ENCODE measurements around the gene TRPM3. TPM values are rescaled to one million over a fixed set of nuclear protein-coding genes. Genes with fewer than 3 reads are reported as not detected.

The TRPM3 gene
- total and polyA plus RNA-seq, 2 donors (not counting 1 experiment from before 2014, with no cell fraction given): not detected

DNA sequence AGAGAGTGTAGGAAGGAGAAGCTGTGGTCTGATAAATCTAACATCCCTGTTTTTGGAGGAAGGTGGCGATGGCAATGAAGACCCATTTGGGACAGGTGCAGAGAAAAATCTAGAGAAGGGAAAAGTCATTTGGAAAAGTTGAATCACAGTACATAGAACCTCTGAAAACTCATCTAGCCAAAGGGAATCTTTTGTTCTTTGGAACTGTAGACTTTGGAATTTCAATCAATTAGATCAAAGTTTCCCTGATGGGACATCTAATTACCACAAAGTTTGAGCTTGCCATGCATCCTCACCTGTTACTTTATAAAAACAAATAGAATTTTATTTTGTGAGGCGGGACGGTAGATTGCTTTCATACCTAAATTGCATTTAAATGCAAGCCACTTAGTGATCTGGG is 294.9 kb downstream of the TRPM3 start:
- Mint-ChIP-seq H3K27me3 (no peaks in the 10 kb centered on the region), H3K9me3 (ENCODE audit: insufficient read depth) (no peaks in the 10 kb centered on the region), H3K27ac (no peak overlapping the region), H3K4me3 (no peak overlapping the region), H3K4me1 (no peaks in the 10 kb centered on the region)
- Histone ChIP-seq H3K27ac (ENCODE audit: low read length in 2 of 2) (no peak overlapping the region), H3K27me3 (replicated peaks in 1 of 4; ENCODE audit: control extremely low read depth in 1 of 4, control insufficient read depth in 3 of 4, insufficient read depth in 4 of 4, low read length in 3 of 4) (no peaks in the 10 kb centered on the region), H3K4me2 (replicated peaks; ENCODE audit: low read depth, low read length, poor library complexity, severe bottlenecking) (no peak overlapping the region), H3K4me1 (ENCODE audit: control insufficient read depth in 2 of 2, insufficient read depth in 2 of 2, low read length in 2 of 2) (no peaks in the 10 kb centered on the region), H4K20me1 (ENCODE audit: control insufficient read depth, insufficient read depth, low read length, poor library complexity, severe bottlenecking) (no peaks in the 10 kb centered on the region), H3K4me3 (ENCODE audit: control extremely low read depth in 1 of 5, extremely low read depth in 1 of 5, insufficient read depth in 1 of 5, low read depth in 2 of 5, low read length in 4 of 5) (no peak overlapping the region), H2AFZ (ENCODE audit: insufficient read depth, low read depth, low read length, poor library complexity, severe bottlenecking) (no peak overlapping the region), H3K9ac (ENCODE audit: low read length) (no peak overlapping the region), H3K79me2 (ENCODE audit: control insufficient read depth, insufficient read depth, low read length) (no peaks in the 10 kb centered on the region), H3K9me3 (ENCODE audit: control extremely low read depth in 1 of 3, control insufficient read depth in 2 of 3, insufficient read depth in 1 of 3, low read length in 2 of 3) (no peaks in the 10 kb centered on the region), H3K36me3 (replicated peaks in 1 of 2; ENCODE audit: control extremely low read depth in 1 of 2, control insufficient read depth in 1 of 2, extremely low read depth in 1 of 2, insufficient read depth in 2 of 2, low read length in 1 of 2) (no peaks in the 10 kb centered on the region)
- WGBS (ENCODE audit: insufficient coverage): 100% methylated on average over 1 of the region's 3 CpGs
- CTCF ChIA-PET: interaction anchor here (0.6 kb wide), 1 partner anchor 911 kb away, joined by 3 read pairs; no protein-coding TSS in a partner anchor
- DNase-seq (no peak), ATAC-seq (ENCODE audit: low read depth) (no peak)
- POLR2A ChIA-PET: no interaction called here
- TF ChIP-seq CTCF (IDR thresholded peaks at IDR 0.05) (no peak), EZH2 (IDR thresholded peaks at IDR 0.05; ENCODE audit: borderline replicate concordance, insufficient read depth, low read depth, low read length, poor library complexity, severe bottlenecking) (no peak)
- intact Hi-C loops (cut with micrococcal nuclease): no loop called here

DNA sequence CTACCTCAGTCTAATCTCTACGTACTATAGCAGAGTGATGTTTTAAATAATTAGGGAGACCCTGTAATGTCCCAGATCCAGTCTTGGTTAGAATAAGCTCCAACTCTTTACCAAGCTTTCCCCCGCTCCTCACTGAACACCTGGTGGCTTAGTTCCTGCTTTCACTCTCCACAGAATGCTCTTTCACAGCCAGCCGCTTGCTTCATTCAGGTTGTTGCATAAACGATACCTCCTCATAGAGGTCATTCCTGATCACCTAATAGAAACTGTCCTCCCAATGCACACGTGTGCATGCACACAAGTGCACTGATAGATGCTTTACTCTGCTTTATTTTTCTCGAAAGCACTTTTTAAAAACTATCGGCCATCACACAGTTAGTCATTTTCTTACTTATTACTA is 298.1 kb downstream of the TRPM3 start:
- H3K4me3 Mint-ChIP-seq: no peak overlapping the region
- Histone ChIP-seq H3K27ac (ENCODE audit: low read length in 2 of 2) (no peak overlapping the region), H3K4me1 (ENCODE audit: control insufficient read depth in 2 of 2, insufficient read depth in 2 of 2, low read length in 2 of 2) (no peaks in the 10 kb centered on the region), H3K9me3 (ENCODE audit: control extremely low read depth in 1 of 3, control insufficient read depth in 2 of 3, insufficient read depth in 1 of 3, low read length in 2 of 3) (no peaks in the 10 kb centered on the region), H2AFZ (ENCODE audit: insufficient read depth, low read depth, low read length, poor library complexity, severe bottlenecking) (no peak overlapping the region), H3K36me3 (replicated peaks in 1 of 2; ENCODE audit: control extremely low read depth in 1 of 2, control insufficient read depth in 1 of 2, extremely low read depth in 1 of 2, insufficient read depth in 2 of 2, low read length in 1 of 2) (no peaks in the 10 kb centered on the region), H3K27me3 (replicated peaks in 1 of 4; ENCODE audit: control extremely low read depth in 1 of 4, control insufficient read depth in 3 of 4, insufficient read depth in 4 of 4, low read length in 3 of 4) (no peaks in the 10 kb centered on the region), H3K9ac (ENCODE audit: low read length) (no peak overlapping the region), H3K4me3 (ENCODE audit: control extremely low read depth in 1 of 5, extremely low read depth in 1 of 5, insufficient read depth in 1 of 5, low read depth in 2 of 5, low read length in 4 of 5) (no peak overlapping the region), H3K79me2 (ENCODE audit: control insufficient read depth, insufficient read depth, low read length) (no peaks in the 10 kb centered on the region), H3K4me2 (replicated peaks; ENCODE audit: low read depth, low read length, poor library complexity, severe bottlenecking) (no peak overlapping the region), H4K20me1 (ENCODE audit: control insufficient read depth, insufficient read depth, low read length, poor library complexity, severe bottlenecking) (no peaks in the 10 kb centered on the region)
- H3K27ac Mint-ChIP-seq: no peak overlapping the region
- ChIA-PET POLR2A (no interaction called here), CTCF (no interaction called here)
- DNase-seq (no peak), ATAC-seq (ENCODE audit: low read depth) (no peak)
- no peaks in the 10 kb centered on the region for H3K27me3 Mint-ChIP-seq
- no peaks in the 10 kb centered on the region for H3K9me3 Mint-ChIP-seq (ENCODE audit: insufficient read depth)
- no peaks in the 10 kb centered on the region for H3K4me1 Mint-ChIP-seq
- intact Hi-C loops (cut with micrococcal nuclease): no loop called here
- no peak for TF ChIP-seq EZH2 (IDR thresholded peaks at IDR 0.05; ENCODE audit: borderline replicate concordance, insufficient read depth, low read depth, low read length, poor library complexity, severe bottlenecking)
- no peak for TF ChIP-seq CTCF (IDR thresholded peaks at IDR 0.05)
- 82% methylated on average over 4 of the region's 7 CpGs for WGBS (ENCODE audit: insufficient coverage)
